Caco-2 (cell line): ENCODE data around the gene ASTN2. TPM values are rescaled to one million over a fixed set of nuclear protein-coding genes. Genes with fewer than 3 reads are reported as not detected.

Experiments
- BruUV-seq: library from RNA; stranded (reverse); fragments of 400-500 nt; replicated peaks from 2 replicates; lab custom pipeline; 2021; lab: Mats Ljungman, UMichigan
- CTCF ChIA-PET: fragments of 300-600 bp; sonication (Branson Sonifier 250); formaldehyde crosslinking; loops from one replicate; lab custom pipeline; 2022; ENCODE audit warnings: antibody characterized with exemption; lab: Charles Lee
- POLR2A ChIA-PET: fragments of 300-600 bp; sonication (Branson Sonifier 250); formaldehyde crosslinking; loops from one replicate; lab custom pipeline; 2022; ENCODE audit warnings: antibody characterized with exemption; lab: Charles Lee
- DNase-seq, 2 experiments: peaks; one replicate each; pipeline versions ENCODE4 v3.0.0 to v3.0.0-alpha.2; 2020 to 2022
- H3K27me3 ChIP-seq: replicated peaks from 2 replicates; pipeline ENCODE4 v1.6.0; 2011; ENCODE audit warnings: low read length; ENCODE audit not compliant: control insufficient read depth, insufficient read depth
- H3K36me3 ChIP-seq: 2 replicates; pipeline ENCODE4 v1.5.1; 2011; ENCODE audit warnings: low read length; ENCODE audit not compliant: control insufficient read depth, insufficient read depth
- H3K4me1 ChIP-seq: fragments of 250-450 bp; sonication (Bioruptor Pico); 2 replicates; pipeline ENCODE4 v1.5.1; 2020; ENCODE audit warnings: mild to moderate bottlenecking
- H3K4me3 ChIP-seq: 2 replicates; pipeline ENCODE4 v1.5.1; 2011; ENCODE audit warnings: low read depth, mild to moderate bottlenecking, control low read depth, low read length
- H3K9me3 ChIP-seq: fragments of 250-450 bp; sonication (Bioruptor Pico); 2 replicates; pipeline ENCODE4 v1.5.1; 2020; ENCODE audit warnings: mild to moderate bottlenecking, moderate library complexity
- H3K27ac Mint-ChIP-seq: one replicate; pipeline ENCODE4 v1.8.0; 2022; ENCODE audit warnings: mixed read lengths; ENCODE audit not compliant: unreplicated experiment
- H3K27me3 Mint-ChIP-seq: one replicate; pipeline ENCODE4 v1.8.0; 2022; ENCODE audit warnings: mixed read lengths; ENCODE audit not compliant: insufficient read depth, unreplicated experiment
- H3K36me3 Mint-ChIP-seq: one replicate; pipeline ENCODE4 v1.8.0; 2022; ENCODE audit warnings: mild to moderate bottlenecking, mixed read lengths; ENCODE audit not compliant: insufficient read depth, unreplicated experiment
- H3K4me1 Mint-ChIP-seq: one replicate; pipeline ENCODE4 v1.8.0; 2022; ENCODE audit warnings: low read depth, mixed read lengths; ENCODE audit not compliant: unreplicated experiment
- H3K4me3 Mint-ChIP-seq: one replicate; pipeline ENCODE4 v1.8.0; 2022; ENCODE audit warnings: mild to moderate bottlenecking, moderate library complexity, mixed read lengths; ENCODE audit not compliant: unreplicated experiment
- H3K9me3 Mint-ChIP-seq: one replicate; pipeline ENCODE4 v1.8.0; 2022; ENCODE audit warnings: mixed read lengths; ENCODE audit not compliant: unreplicated experiment
- CTCF ChIP-seq, 2 experiments: fragments of 200-600 bp in 1 of 2; IDR thresholded peaks; 1 replicate in 1 of 2; 2 replicates in 1 of 2; pipeline versions ENCODE4 v1.5.1 to v1.8.0; 2011 to 2022; ENCODE audit warnings: antibody characterized with exemption in 1 of 2, control low read depth in 1 of 2, inconsistent platforms in 1 of 2, low read depth in 1 of 2, low read length in 1 of 2, mild to moderate bottlenecking in 1 of 2, moderate library complexity in 1 of 2; ENCODE audit not compliant: insufficient read depth in 1 of 2, severe bottlenecking in 1 of 2, unreplicated experiment in 1 of 2
- intact Hi-C: fragments of 100-400 bp; cut with micrococcal nuclease; formaldehyde crosslinking; loops from one replicate; pipeline ENCODE4 v1.10.0; 2022; ENCODE audit not compliant: unreplicated experiment
- total RNA-seq: library from RNA; stranded (reverse); gene quantifications from 2 replicates; pipeline ENCODE4 v1.2.3, GENCODE V29; 2022

Gene ASTN2
- total RNA-seq, 1 experiment from 2014 or later, result 12.7 TPM

- peaks cover 20% of the 10 kb centered on the region for H3K9me3 ChIP-seq
- BruUV-seq, result no TSS peak
- Mint-ChIP-seq H3K36me3 (no peaks in the 10 kb centered on the region), H3K4me1 (peaks cover 7% of the 10 kb centered on the region), H3K9me3 (peaks cover 27% of the 10 kb centered on the region), H3K27ac (no peak overlapping the region), H3K27me3 (no peaks in the 10 kb centered on the region), H3K4me3 (no peak overlapping the region)
- POLR2A ChIA-PET, result no interaction called here
- H3K4me3 ChIP-seq, result no peak overlapping the region
- H3K36me3 ChIP-seq, result no peaks in the 10 kb centered on the region
- DNase-seq, result peak in 1 of 2 experiments; percentile 10
- peaks cover 22% of the 10 kb centered on the region for H3K4me1 ChIP-seq
- H3K27me3 ChIP-seq, result no peaks in the 10 kb centered on the region
- TF ChIP-seq CTCF (IDR thresholded peaks at IDR 0.05; ENCODE audit: insufficient read depth in 1 of 2, low read depth in 1 of 2, low read length in 1 of 2, severe bottlenecking in 1 of 2, unreplicated experiment in 1 of 2), result no peak
- intact Hi-C loops, result no loop called here
- CTCF ChIA-PET, result no interaction called here
Measured at GRCh38 chr9:116453785-116454184, 961.1 kb downstream of the ASTN2 start.

GRCh38 chr9:116452634-116453033, 962.2 kb downstream of the ASTN2 start:
- no peak for TF ChIP-seq CTCF (IDR thresholded peaks at IDR 0.05; ENCODE audit: insufficient read depth in 1 of 2, low read depth in 1 of 2, low read length in 1 of 2, severe bottlenecking in 1 of 2, unreplicated experiment in 1 of 2)

GRCh38 chr9:116452227-116452626, 962.6 kb downstream of the ASTN2 start:
- H3K9me3 ChIP-seq, result peaks cover 20% of the 10 kb centered on the region
- H3K4me3 ChIP-seq, result no peak overlapping the region
- ChIA-PET POLR2A (no interaction called here), CTCF (no interaction called here)
- H3K4me1 ChIP-seq, result peaks cover 22% of the 10 kb centered on the region
- Mint-ChIP-seq H3K27me3 (no peaks in the 10 kb centered on the region), H3K36me3 (no peaks in the 10 kb centered on the region), H3K4me3 (no peak overlapping the region), H3K4me1 (peaks cover 7% of the 10 kb centered on the region), H3K9me3 (peaks cover 16% of the 10 kb centered on the region), H3K27ac (no peak overlapping the region)
- no peak for DNase-seq
- intact Hi-C loops, result no loop called here
- no TSS peak for BruUV-seq
- no peaks in the 10 kb centered on the region; the same call in 1 of the 2 replicates for H3K36me3 ChIP-seq
- TF ChIP-seq CTCF (IDR thresholded peaks at IDR 0.05; ENCODE audit: insufficient read depth in 1 of 2, low read depth in 1 of 2, low read length in 1 of 2, severe bottlenecking in 1 of 2, unreplicated experiment in 1 of 2), result no peak
- H3K27me3 ChIP-seq, result no peaks in the 10 kb centered on the region

More at GRCh38 chr9:116452634-116453033, 962.2 kb downstream of the ASTN2 start:
- Histone ChIP-seq H3K4me3 (no peak overlapping the region), H3K9me3 (peaks cover 20% of the 10 kb centered on the region), H3K36me3 (no peaks in the 10 kb centered on the region; the same call in 1 of the 2 replicates), H3K4me1 (peaks cover 22% of the 10 kb centered on the region), H3K27me3 (no peaks in the 10 kb centered on the region)
- Mint-ChIP-seq H3K36me3 (no peaks in the 10 kb centered on the region), H3K27ac (no peak overlapping the region), H3K4me3 (no peak overlapping the region), H3K9me3 (peaks cover 20% of the 10 kb centered on the region), H3K27me3 (no peaks in the 10 kb centered on the region), H3K4me1 (peaks cover 7% of the 10 kb centered on the region)
- no peak for DNase-seq
- intact Hi-C loops, result no loop called here
- ChIA-PET CTCF (no interaction called here), POLR2A (no interaction called here)
- BruUV-seq, result no TSS peak
